DND-41 (cell line): ENCODE data around the gene MFSD12.
"Not testable (repeated sequence)": the region's sequence is repeated elsewhere in the genome, so short reads cannot be mapped to it uniquely, and the experiment has no call there.

Experiments used
- CTCF ChIP-seq: IDR thresholded peaks from 2 replicates; pipeline ENCODE4 v1.5.1; 2012; ENCODE audit warnings: borderline replicate concordance, low read length, moderate library complexity, mild to moderate bottlenecking; ENCODE audit not compliant: poor library complexity, severe bottlenecking; ENCODE audit errors: extremely low read depth
- EZH2 ChIP-seq: IDR thresholded peaks from 3 replicates; pipeline ENCODE4 v1.6.1; 2012; ENCODE audit warnings: borderline replicate concordance, low read depth, mild to moderate bottlenecking, moderate library complexity, low read length, inconsistent platforms; ENCODE audit not compliant: severe bottlenecking

GRCh38 chr19:3584036-3584802 is 26.8 kb upstream of the MFSD12 start:
- TF ChIP-seq CTCF, EZH2: not testable (repeated sequence)
